A549 (cell line): ENCODE results near the gene KLHL2.
"Not testable (repeated sequence)": the region's sequence is repeated elsewhere in the genome, so short reads cannot be mapped to it uniquely, and the experiment has no call there.

Source experiments
- EP300 ChIP-seq, 2 experiments: fragments of >200 bp; sonication (Bioruptor Twin); formaldehyde crosslinking; IDR thresholded peaks; 2 replicates in 1 of 2; 3 replicates in 1 of 2; pipeline ENCODE4 v1.6.1; 2016 to 2017
- RAD21 ChIP-seq, 2 experiments: fragments of >200 bp in 1 of 2; sonication (Bioruptor Twin) in 1 of 2; formaldehyde crosslinking in 1 of 2; IDR thresholded peaks in 1 of 2; conservative IDR thresholded peaks in 1 of 2; 2 replicates in 1 of 2; 3 replicates in 1 of 2; pipeline ENCODE4 v1.6.1; 2012 to 2018; ENCODE audit warnings: inconsistent platforms in 1 of 2
- TF ChIP-seq, protein P1 (sequence below): fragments of >200 bp; sonication (Bioruptor Twin); formaldehyde crosslinking; IDR thresholded peaks from 3 replicates; pipeline ENCODE4 v1.5.1; 2016

DNA sequence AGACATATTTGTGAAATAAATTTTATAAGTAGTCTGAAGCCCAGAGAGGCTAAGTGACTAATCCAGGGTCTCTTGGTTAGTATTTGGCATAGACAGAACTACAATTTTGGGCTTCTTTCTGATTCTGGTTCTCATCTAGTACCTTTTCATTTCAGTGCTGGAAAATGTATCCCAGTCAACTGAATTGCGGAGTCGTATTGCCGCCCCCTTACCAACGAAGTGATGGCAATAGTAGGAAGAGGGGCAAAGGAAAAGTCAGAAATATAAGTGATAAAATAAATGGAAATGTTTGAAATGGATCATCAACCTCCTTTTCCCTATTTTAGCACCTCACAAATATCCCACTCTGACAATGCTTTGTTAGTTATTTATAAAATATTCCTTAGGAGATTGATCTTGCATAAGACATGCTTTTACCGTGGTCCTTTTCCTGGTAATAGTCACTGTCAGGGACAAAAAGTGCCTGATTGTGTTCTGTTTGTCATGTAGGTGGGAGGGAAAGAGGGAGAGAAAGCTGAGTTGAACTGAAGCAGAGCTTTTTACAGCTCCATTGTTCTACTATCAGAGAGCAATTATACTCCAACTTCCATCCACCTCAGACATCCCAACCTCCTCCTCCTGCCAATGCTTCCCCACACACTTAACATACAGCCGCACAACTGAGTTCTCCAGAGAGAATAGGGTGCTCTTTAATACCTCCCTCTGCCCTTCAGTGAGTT lies 6.8 kb downstream of the KLHL2 start:
- TF ChIP-seq, protein P1, sequence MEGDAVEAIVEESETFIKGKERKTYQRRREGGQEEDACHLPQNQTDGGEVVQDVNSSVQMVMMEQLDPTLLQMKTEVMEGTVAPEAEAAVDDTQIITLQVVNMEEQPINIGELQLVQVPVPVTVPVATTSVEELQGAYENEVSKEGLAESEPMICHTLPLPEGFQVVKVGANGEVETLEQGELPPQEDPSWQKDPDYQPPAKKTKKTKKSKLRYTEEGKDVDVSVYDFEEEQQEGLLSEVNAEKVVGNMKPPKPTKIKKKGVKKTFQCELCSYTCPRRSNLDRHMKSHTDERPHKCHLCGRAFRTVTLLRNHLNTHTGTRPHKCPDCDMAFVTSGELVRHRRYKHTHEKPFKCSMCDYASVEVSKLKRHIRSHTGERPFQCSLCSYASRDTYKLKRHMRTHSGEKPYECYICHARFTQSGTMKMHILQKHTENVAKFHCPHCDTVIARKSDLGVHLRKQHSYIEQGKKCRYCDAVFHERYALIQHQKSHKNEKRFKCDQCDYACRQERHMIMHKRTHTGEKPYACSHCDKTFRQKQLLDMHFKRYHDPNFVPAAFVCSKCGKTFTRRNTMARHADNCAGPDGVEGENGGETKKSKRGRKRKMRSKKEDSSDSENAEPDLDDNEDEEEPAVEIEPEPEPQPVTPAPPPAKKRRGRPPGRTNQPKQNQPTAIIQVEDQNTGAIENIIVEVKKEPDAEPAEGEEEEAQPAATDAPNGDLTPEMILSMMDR, result not testable (repeated sequence)
- not testable (repeated sequence) for TF ChIP-seq EP300 (IDR thresholded peaks at IDR 0.05); RAD21 (conservative IDR thresholded peaks at IDR 0.05 in 1 of 2, IDR thresholded peaks at IDR 0.05 in 1 of 2)
